T-cell (primary cell): ENCODE measurements around the gene CDH13. TPM values are rescaled to one million over a fixed set of nuclear protein-coding genes. Genes with fewer than 3 reads are reported as not detected.

Experiments
- ATAC-seq, 4 experiments: fragments of 200-7000 bp in 3 of 4; fragments of 150-1000 bp in 1 of 4; cut with Tn5 transposase; replicated peaks in 1 of 4; 1 replicate in 3 of 4; 2 replicates in 1 of 4; pipeline ENCODE4 v1.10.0; 2021; ENCODE audit warnings: moderate library complexity in 3 of 4, mild to moderate bottlenecking in 2 of 4, moderate number of reproducible peaks in 1 of 4
- CTCF ChIA-PET, 2 donors: fragments of 300-600 bp; sonication (Branson Sonifier 250); formaldehyde crosslinking; loops; one replicate each; lab custom pipeline; 2022; ENCODE audit warnings: antibody characterized with exemption in 2 of 2; lab: Charles Lee
- POLR2A ChIA-PET, 2 donors: fragments of 300-600 bp; sonication (Branson Sonifier 250); formaldehyde crosslinking; loops; one replicate each; lab custom pipeline; 2022; ENCODE audit warnings: antibody characterized with exemption in 2 of 2; lab: Charles Lee
- DNase-seq, 35 experiments: peaks; one replicate each; pipeline versions ENCODE4 v3.0.0 to v3.0.0-alpha.2; 2013 to 2023
- H3K27ac ChIP-seq: one replicate; pipeline ENCODE4 v1.5.1; 2013; ENCODE audit warnings: low read length
- H3K27me3 ChIP-seq, 2 experiments: replicated peaks in 1 of 2; 1 replicate in 1 of 2; 2 replicates in 1 of 2; pipeline versions ENCODE4 v1.6.1 to v1.7.0; 2013; ENCODE audit warnings: low read length in 1 of 2, mixed read lengths in 1 of 2; ENCODE audit not compliant: control insufficient read depth in 2 of 2, insufficient read depth in 2 of 2; ENCODE audit errors: extremely low read depth in 1 of 2
- H3K36me3 ChIP-seq, 2 donors: 1 replicate in 1 of 2; 2 replicates in 1 of 2; pipeline versions ENCODE4 v1.6.1 to v1.7.0; 2013; ENCODE audit warnings: low read length in 1 of 2; ENCODE audit not compliant: control insufficient read depth in 2 of 2, insufficient read depth in 1 of 2; ENCODE audit errors: extremely low read depth in 1 of 2
- H3K4me1 ChIP-seq, 2 experiments: 1 replicate in 1 of 2; 2 replicates in 1 of 2; pipeline versions ENCODE4 v1.6.1 to v1.7.0; 2013; ENCODE audit warnings: low read length in 2 of 2, mixed read lengths in 1 of 2; ENCODE audit not compliant: insufficient read depth in 2 of 2, control insufficient read depth in 1 of 2; ENCODE audit errors: extremely low read depth in 1 of 2
- H3K4me3 ChIP-seq, 2 donors: 1 replicate in 1 of 2; 2 replicates in 1 of 2; pipeline versions ENCODE4 v1.5.1 to v1.7.0; 2013; ENCODE audit warnings: mild to moderate bottlenecking in 2 of 2, low read length in 1 of 2, moderate library complexity in 1 of 2; ENCODE audit not compliant: control insufficient read depth in 1 of 2; ENCODE audit errors: extremely low read depth in 1 of 2
- H3K9me3 ChIP-seq: 2 replicates; pipeline ENCODE4 v1.7.0; 2013
- H3K27ac Mint-ChIP-seq, 2 donors: one replicate each; pipeline ENCODE4 v1.8.0; 2020 to 2021; ENCODE audit warnings: mild to moderate bottlenecking in 2 of 2, mixed read lengths in 2 of 2
- H3K27me3 Mint-ChIP-seq, 2 donors: one replicate each; pipeline ENCODE4 v1.8.0; 2021 to 2022; ENCODE audit warnings: mixed read lengths in 2 of 2
- H3K36me3 Mint-ChIP-seq: one replicate; pipeline ENCODE4 v1.8.0; 2021; ENCODE audit warnings: mixed read lengths
- H3K4me1 Mint-ChIP-seq, 3 donors: one replicate each; pipeline ENCODE4 v1.8.0; 2020 to 2022; ENCODE audit warnings: mixed read lengths in 3 of 3, mild to moderate bottlenecking in 1 of 3
- H3K4me3 Mint-ChIP-seq, 3 donors: one replicate each; pipeline ENCODE4 v1.8.0; 2020 to 2022; ENCODE audit warnings: mild to moderate bottlenecking in 3 of 3, mixed read lengths in 3 of 3, moderate library complexity in 3 of 3
- H3K9me3 Mint-ChIP-seq, 3 donors: one replicate each; pipeline ENCODE4 v1.8.0; 2020 to 2022; ENCODE audit warnings: mixed read lengths in 3 of 3
- WGBS: methylation state at CpG from one replicate; pipeline ENCODE4 v1.1.5; 2013; ENCODE audit warnings: missing lambda C conversion rate; ENCODE audit not compliant: insufficient coverage; 5-methylcytosine and 5-hydroxymethylcytosine counted together
- total RNA-seq, 35 experiments: library from RNA in 6 of 35; stranded (reverse) in 6 of 35; fragments of 120-200 nt in 1 of 35; gene quantifications; one replicate each; pipeline versions ENCODE4 v1.2.1 to v1.2.4 and lab custom pipeline; 2013 to 2026

Gene CDH13
- total RNA-seq, 5 donors from 2014 or later (not counting 1 experiment from before 2014, with no cell fraction given): not detected

- Histone ChIP-seq H3K36me3 (no peaks in the 10 kb centered on the region), H3K27ac (no peak overlapping the region), H3K27me3 (no peaks in the 10 kb centered on the region), H3K4me1 (no peaks in the 10 kb centered on the region), H3K4me3 (no peak overlapping the region), H3K9me3 (no peaks in the 10 kb centered on the region)
- Mint-ChIP-seq H3K4me3 (no peak overlapping the region), H3K27ac (no peak overlapping the region), H3K36me3 (no peaks in the 10 kb centered on the region), H3K4me1 (no peaks in the 10 kb centered on the region), H3K9me3 (peaks cover 0 to 8% (median 1%) of the 10 kb centered on the region in 3 donors), H3K27me3 (no peaks in the 10 kb centered on the region)
- 0% methylated on average over 1 of the region's 3 CpGs for WGBS
- ATAC-seq (no peak), DNase-seq (no peak)
- ChIA-PET CTCF (no interaction called here), POLR2A (no interaction called here)
These were observed 673.6 kb downstream of the CDH13 start for GRCh38 chr16:83300326-83300725.

GRCh38 chr16:83301971-83302370 is 675.2 kb downstream of the CDH13 start:
- H3K27ac Mint-ChIP-seq: no peak overlapping the region
- no peaks in the 10 kb centered on the region for H3K4me1 ChIP-seq
- ChIA-PET CTCF (no interaction called here), POLR2A (no interaction called here)
- H3K27ac ChIP-seq: no peak overlapping the region
- H3K27me3 Mint-ChIP-seq: no peaks in the 10 kb centered on the region
- H3K27me3 ChIP-seq: no peaks in the 10 kb centered on the region
- no peaks in the 10 kb centered on the region for H3K36me3 ChIP-seq
- no CpG with 5 or more reads among the region's 4 CpGs for WGBS
- no peaks in the 10 kb centered on the region for H3K9me3 ChIP-seq
- no peak overlapping the region for H3K4me3 ChIP-seq
- DNase-seq (no peak), ATAC-seq (no peak)
- H3K9me3 Mint-ChIP-seq: peaks cover 0 to 1% (median 0%) of the 10 kb centered on the region in 3 donors
- no peak overlapping the region for H3K4me3 Mint-ChIP-seq
- H3K4me1 Mint-ChIP-seq: no peaks in the 10 kb centered on the region
- H3K36me3 Mint-ChIP-seq: no peaks in the 10 kb centered on the region

- H3K4me1 ChIP-seq: no peaks in the 10 kb centered on the region
- H3K27ac Mint-ChIP-seq: no peak overlapping the region
- ATAC-seq: no peak
- H3K36me3 Mint-ChIP-seq: no peaks in the 10 kb centered on the region
- CTCF ChIA-PET: interaction anchor here in 1 of 2 donors (0.9 kb wide), 1 partner anchor 9 kb away, joined by 3 read pairs; no protein-coding TSS in a partner anchor
- H3K4me3 ChIP-seq: no peak overlapping the region
- no peak overlapping the region for H3K4me3 Mint-ChIP-seq
- no peaks in the 10 kb centered on the region for H3K27me3 Mint-ChIP-seq
- POLR2A ChIA-PET: no interaction called here
- no peak for DNase-seq
- WGBS: 100% methylated on average over 1 of the region's 2 CpGs
- H3K9me3 ChIP-seq: no peaks in the 10 kb centered on the region
- no peaks in the 10 kb centered on the region for H3K36me3 ChIP-seq
- H3K4me1 Mint-ChIP-seq: no peaks in the 10 kb centered on the region
- no peaks in the 10 kb centered on the region for H3K27me3 ChIP-seq
- H3K27ac ChIP-seq: no peak overlapping the region
- H3K9me3 Mint-ChIP-seq: peaks cover 0 to 1% (median 0%) of the 10 kb centered on the region in 3 donors
These were observed 676.1 kb downstream of the CDH13 start for GRCh38 chr16:83302853-83303252.

GRCh38 chr16:83305092-83305491 is 678.3 kb downstream of the CDH13 start:
- no peak overlapping the region for H3K4me3 Mint-ChIP-seq
- H3K4me3 ChIP-seq: no peak overlapping the region
- H3K4me1 ChIP-seq: no peaks in the 10 kb centered on the region
- H3K36me3 ChIP-seq: no peaks in the 10 kb centered on the region
- no peaks in the 10 kb centered on the region for H3K9me3 ChIP-seq
- H3K9me3 Mint-ChIP-seq: peaks cover 0 to 1% (median 0%) of the 10 kb centered on the region in 3 donors
- no peaks in the 10 kb centered on the region for H3K36me3 Mint-ChIP-seq
- no peak overlapping the region for H3K27ac ChIP-seq
- WGBS: no CpG with 5 or more reads among the region's 1 CpG
- H3K27me3 ChIP-seq: no peaks in the 10 kb centered on the region
- H3K27me3 Mint-ChIP-seq: peaks cover 1 to 3% of the 10 kb centered on the region in 2 donors
- ChIA-PET CTCF (no interaction called here), POLR2A (no interaction called here)
- ATAC-seq (no peak), DNase-seq (no peak)
- H3K4me1 Mint-ChIP-seq: no peaks in the 10 kb centered on the region
- H3K27ac Mint-ChIP-seq: no peak overlapping the region

GRCh38 chr16:83306961-83307593 is 680.3 kb downstream of the CDH13 start:
- Histone ChIP-seq H3K4me3 (no peak overlapping the region), H3K9me3 (no peaks in the 10 kb centered on the region), H3K36me3 (no peaks in the 10 kb centered on the region), H3K4me1 (no peaks in the 10 kb centered on the region), H3K27me3 (no peaks in the 10 kb centered on the region), H3K27ac (no peak overlapping the region)
- no peak for ATAC-seq
- Mint-ChIP-seq H3K36me3 (no peaks in the 10 kb centered on the region), H3K9me3 (no peaks in the 10 kb centered on the region), H3K27me3 (peaks cover 3 to 4% of the 10 kb centered on the region in 2 donors), H3K27ac (no peak overlapping the region), H3K4me3 (no peak overlapping the region), H3K4me1 (no peaks in the 10 kb centered on the region)
- 80% methylated on average over 1 of the region's 5 CpGs for WGBS
- POLR2A ChIA-PET: no interaction called here
- CTCF ChIA-PET: no interaction called here
- no peak for DNase-seq

- ATAC-seq (no peak), DNase-seq (no peak)
- Histone ChIP-seq H3K9me3 (no peaks in the 10 kb centered on the region), H3K27me3 (no peaks in the 10 kb centered on the region), H3K4me1 (no peaks in the 10 kb centered on the region), H3K27ac (no peak overlapping the region), H3K4me3 (no peak overlapping the region), H3K36me3 (no peaks in the 10 kb centered on the region)
- Mint-ChIP-seq H3K27ac (no peak overlapping the region), H3K4me1 (no peaks in the 10 kb centered on the region), H3K4me3 (no peak overlapping the region), H3K9me3 (no peaks in the 10 kb centered on the region), H3K27me3 (peaks cover 3 to 4% of the 10 kb centered on the region in 2 donors), H3K36me3 (no peaks in the 10 kb centered on the region)
- ChIA-PET CTCF (no interaction called here), POLR2A (no interaction called here)
- WGBS: no CpG with 5 or more reads among the region's 6 CpGs
These were observed 680.8 kb downstream of the CDH13 start for GRCh38 chr16:83307594-83307992.
